T-helper 2 cell treated with Interferon-gamma antibody and Interleukin-4, amounts not matched to agents 5 μg/mL and 100 μg/mL, for 36 hours (primary cell): ENCODE results near the gene KCNQ4.

Experiments used
- DNase-seq: peaks from one replicate; pipeline ENCODE4 v3.0.0; 2021; ENCODE audit warnings: low spot score
- H3K27ac Mint-ChIP-seq: one replicate; pipeline ENCODE4 v1.8.0; 2021; ENCODE audit warnings: mild to moderate bottlenecking, mixed read lengths
- H3K27me3 Mint-ChIP-seq: one replicate; pipeline ENCODE4 v1.8.0; 2021; ENCODE audit warnings: low read depth, mixed read lengths
- H3K36me3 Mint-ChIP-seq: one replicate; pipeline ENCODE4 v1.8.0; 2021; ENCODE audit warnings: low read depth, mixed read lengths
- H3K4me1 Mint-ChIP-seq: one replicate; pipeline ENCODE4 v1.8.0; 2021; ENCODE audit warnings: low read depth, mixed read lengths
- H3K4me3 Mint-ChIP-seq: one replicate; pipeline ENCODE4 v1.8.0; 2022; ENCODE audit warnings: mild to moderate bottlenecking, moderate library complexity, mixed read lengths
- H3K9me3 Mint-ChIP-seq: one replicate; pipeline ENCODE4 v1.8.0; 2021; ENCODE audit warnings: mixed read lengths

Gene KCNQ4

GRCh38 chr1:40783001-40783905 lies at the start of gene KCNQ4:
TSS of gene KCNQ4 (plus strand) at chr1:40783787. CDS start at chr1:40784094, 307 bp downstream.
- Mint-ChIP-seq H3K27me3 (peaks cover 37% of the 10 kb centered on the region), H3K36me3 (peaks cover 10% of the 10 kb centered on the region), H3K9me3 (no peaks in the 10 kb centered on the region), H3K4me3 (peak within 1 kb of the TSS; percentile 80), H3K4me1 (peaks cover 6% of the 10 kb centered on the region), H3K27ac (peak within 1 kb of the TSS; percentile 41)
- no peak for DNase-seq

GRCh38 chr1:40734882-40735628 lies 48.5 kb upstream of the KCNQ4 start:
- H3K36me3 Mint-ChIP-seq: peaks cover 31% of the 10 kb centered on the region
- no peak for DNase-seq
- H3K4me3 Mint-ChIP-seq: no peak overlapping the region
- no peaks in the 10 kb centered on the region for H3K9me3 Mint-ChIP-seq
- no peaks in the 10 kb centered on the region for H3K27me3 Mint-ChIP-seq
- peaks cover 20% of the 10 kb centered on the region for H3K4me1 Mint-ChIP-seq
- no peak overlapping the region for H3K27ac Mint-ChIP-seq

- H3K27ac Mint-ChIP-seq: no peak overlapping the region
These were observed 47.5 kb upstream of the KCNQ4 start for GRCh38 chr1:40736085-40736531.

GRCh38 chr1:40738831-40739230 lies 44.8 kb upstream of the KCNQ4 start:
- no peak overlapping the region for H3K27ac Mint-ChIP-seq
- H3K4me1 Mint-ChIP-seq: peaks cover 19% of the 10 kb centered on the region
- peaks cover 43% of the 10 kb centered on the region for H3K36me3 Mint-ChIP-seq

More at GRCh38 chr1:40736085-40736531, 47.5 kb upstream of the KCNQ4 start:
- Mint-ChIP-seq H3K4me1 (peaks cover 17% of the 10 kb centered on the region), H3K9me3 (no peaks in the 10 kb centered on the region), H3K4me3 (no peak overlapping the region), H3K27me3 (no peaks in the 10 kb centered on the region), H3K36me3 (peaks cover 32% of the 10 kb centered on the region)
- DNase-seq: no peak

GRCh38 chr1:40739455-40740008 lies 44.1 kb upstream of the KCNQ4 start:
- Mint-ChIP-seq H3K9me3 (no peaks in the 10 kb centered on the region), H3K27ac (no peak overlapping the region), H3K4me1 (peaks cover 19% of the 10 kb centered on the region), H3K4me3 (no peak overlapping the region), H3K36me3 (peaks cover 48% of the 10 kb centered on the region), H3K27me3 (no peaks in the 10 kb centered on the region)
- no peak for DNase-seq

More at GRCh38 chr1:40738831-40739230, 44.8 kb upstream of the KCNQ4 start:
- Mint-ChIP-seq H3K27me3 (no peaks in the 10 kb centered on the region), H3K4me3 (no peak overlapping the region), H3K9me3 (no peaks in the 10 kb centered on the region)
- DNase-seq: no peak

GRCh38 chr1:40740039-40740996 lies 43.3 kb upstream of the KCNQ4 start:
- Mint-ChIP-seq H3K36me3 (peaks cover 51% of the 10 kb centered on the region), H3K27ac (no peak overlapping the region), H3K27me3 (no peaks in the 10 kb centered on the region), H3K4me1 (peaks cover 18% of the 10 kb centered on the region), H3K4me3 (no peak overlapping the region), H3K9me3 (no peaks in the 10 kb centered on the region)
- DNase-seq: no peak

GRCh38 chr1:40740997-40741736 lies 42.4 kb upstream of the KCNQ4 start:
- Mint-ChIP-seq H3K27me3 (no peaks in the 10 kb centered on the region), H3K27ac (no peak overlapping the region), H3K4me1 (peaks cover 26% of the 10 kb centered on the region), H3K4me3 (no peak overlapping the region), H3K36me3 (peaks cover 53% of the 10 kb centered on the region), H3K9me3 (no peaks in the 10 kb centered on the region)
- no peak for DNase-seq

- H3K27ac Mint-ChIP-seq: peak overlapping the region; percentile 60
- H3K36me3 Mint-ChIP-seq: peaks cover 65% of the 10 kb centered on the region
- no peaks in the 10 kb centered on the region for H3K9me3 Mint-ChIP-seq
These were observed 41.1 kb upstream of the KCNQ4 start for GRCh38 chr1:40742363-40743061.

GRCh38 chr1:40743452-40743851 lies 40.1 kb upstream of the KCNQ4 start:
- Mint-ChIP-seq H3K27ac (no peak overlapping the region), H3K36me3 (peaks cover 70% of the 10 kb centered on the region), H3K4me1 (peaks cover 28% of the 10 kb centered on the region)

More at GRCh38 chr1:40742363-40743061, 41.1 kb upstream of the KCNQ4 start:
- DNase-seq: peak; percentile 28
- Mint-ChIP-seq H3K4me3 (no peak overlapping the region), H3K27me3 (no peaks in the 10 kb centered on the region), H3K4me1 (peaks cover 28% of the 10 kb centered on the region)

GRCh38 chr1:40743860-40744259 lies 39.7 kb upstream of the KCNQ4 start:
- H3K4me3 Mint-ChIP-seq: no peak overlapping the region
- no peak for DNase-seq
- H3K27me3 Mint-ChIP-seq: no peaks in the 10 kb centered on the region
- H3K27ac Mint-ChIP-seq: no peak overlapping the region
- H3K9me3 Mint-ChIP-seq: no peaks in the 10 kb centered on the region
- H3K4me1 Mint-ChIP-seq: peaks cover 28% of the 10 kb centered on the region
- H3K36me3 Mint-ChIP-seq: peaks cover 71% of the 10 kb centered on the region

More at GRCh38 chr1:40743452-40743851, 40.1 kb upstream of the KCNQ4 start:
- Mint-ChIP-seq H3K4me3 (no peak overlapping the region), H3K27me3 (no peaks in the 10 kb centered on the region), H3K9me3 (no peaks in the 10 kb centered on the region)
- DNase-seq: no peak

- DNase-seq: no peak
- Mint-ChIP-seq H3K9me3 (no peaks in the 10 kb centered on the region), H3K36me3 (peaks cover 71% of the 10 kb centered on the region), H3K4me3 (no peak overlapping the region), H3K27ac (no peak overlapping the region), H3K27me3 (no peaks in the 10 kb centered on the region), H3K4me1 (peaks cover 33% of the 10 kb centered on the region)
These were observed 38.4 kb upstream of the KCNQ4 start for GRCh38 chr1:40745176-40745575.
